ENCODE data around the gene CEACAM19.
"Not testable (repeated sequence)": the region's sequence is repeated elsewhere in the genome, so short reads cannot be mapped to it uniquely, and the experiment has no call there.

Gene CEACAM19

GRCh38 chr19:44662691-44663385 is 8.4 kb upstream of the CEACAM19 start:
- Histone ChIP-seq H3K27ac (ENCODE audit: low read length) (no peak overlapping the region), H3K27me3 (ENCODE audit: low read depth, low read length) (no peaks in the 10 kb centered on the region), H3K4me3 (ENCODE audit: low read depth in 1 of 2, low read length in 2 of 2) (no peak overlapping the region), H3K9me3 (ENCODE audit: control insufficient read depth in 1 of 2, low read length in 2 of 2) (no peaks in the 10 kb centered on the region), H3K36me3 (ENCODE audit: control insufficient read depth in 1 of 2, insufficient read depth in 2 of 2, low read length in 2 of 2) (peaks cover 32 to 52% of the 10 kb centered on the region in 2 donors), H3K4me1 (ENCODE audit: control insufficient read depth in 1 of 2, insufficient read depth in 2 of 2, low read length in 2 of 2) (no peaks in the 10 kb centered on the region)

GRCh38 chr19:44663996-44664395 is 7.3 kb upstream of the CEACAM19 start:
- Histone ChIP-seq H3K4me3 (ENCODE audit: low read depth in 1 of 2, low read length in 2 of 2) (no peak overlapping the region), H3K9me3 (ENCODE audit: control insufficient read depth in 1 of 2, low read length in 2 of 2) (no peaks in the 10 kb centered on the region), H3K36me3 (ENCODE audit: control insufficient read depth in 1 of 2, insufficient read depth in 2 of 2, low read length in 2 of 2) (peaks cover 21 to 41% of the 10 kb centered on the region in 2 donors), H3K4me1 (ENCODE audit: control insufficient read depth in 1 of 2, insufficient read depth in 2 of 2, low read length in 2 of 2) (no peaks in the 10 kb centered on the region), H3K27me3 (ENCODE audit: low read depth, low read length) (no peaks in the 10 kb centered on the region), H3K27ac (ENCODE audit: low read length) (no peak overlapping the region)

GRCh38 chr19:44664976-44665375 is 6.3 kb upstream of the CEACAM19 start:
- Histone ChIP-seq H3K27me3 (ENCODE audit: low read depth, low read length) (no peaks in the 10 kb centered on the region), H3K4me3 (ENCODE audit: low read depth in 1 of 2, low read length in 2 of 2) (no peak overlapping the region), H3K36me3 (ENCODE audit: control insufficient read depth in 1 of 2, insufficient read depth in 2 of 2, low read length in 2 of 2) (peaks cover 14 to 33% of the 10 kb centered on the region in 2 donors), H3K9me3 (ENCODE audit: control insufficient read depth in 1 of 2, low read length in 2 of 2) (no peaks in the 10 kb centered on the region), H3K27ac (ENCODE audit: low read length) (no peak overlapping the region), H3K4me1 (ENCODE audit: control insufficient read depth in 1 of 2, insufficient read depth in 2 of 2, low read length in 2 of 2) (no peaks in the 10 kb centered on the region)

DNA sequence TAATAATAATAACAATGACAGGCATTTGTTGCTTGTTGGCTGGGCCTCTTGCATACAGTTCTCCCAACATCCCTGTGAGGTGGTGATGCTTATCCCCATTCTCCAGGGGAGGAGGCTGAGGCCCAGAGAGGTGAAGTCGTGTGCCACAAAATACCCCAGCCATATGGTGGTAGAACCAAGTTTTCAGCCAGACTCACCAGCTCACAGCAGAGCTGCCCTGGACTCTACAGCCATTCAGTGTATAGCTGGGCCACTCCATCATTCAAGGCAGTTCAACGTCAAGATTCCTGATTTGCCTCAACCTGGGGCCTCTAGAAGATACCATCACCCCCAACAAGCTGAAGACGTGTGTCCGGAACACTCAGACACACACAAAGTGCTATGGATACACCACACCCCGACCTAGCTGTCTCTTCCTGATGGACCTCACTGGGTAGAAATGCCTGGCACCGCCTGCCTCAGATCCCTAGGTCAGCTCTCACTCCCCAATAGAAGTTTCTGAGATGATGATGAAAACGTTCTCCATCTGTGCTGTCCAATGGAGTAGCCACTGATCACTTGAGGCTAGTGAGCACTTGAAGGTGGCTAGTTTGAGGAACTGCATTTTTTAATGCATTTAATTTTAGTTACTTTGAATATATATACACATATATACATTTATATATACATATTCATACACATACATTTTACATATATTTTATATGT is 4.3 kb upstream of the CEACAM19 start:
- Histone ChIP-seq H3K4me1 (ENCODE audit: control insufficient read depth in 1 of 2, insufficient read depth in 2 of 2, low read length in 2 of 2) (no peaks in the 10 kb centered on the region), H3K27me3 (ENCODE audit: low read depth, low read length) (no peaks in the 10 kb centered on the region), H3K9me3 (ENCODE audit: control insufficient read depth in 1 of 2, low read length in 2 of 2) (no peaks in the 10 kb centered on the region), H3K27ac (ENCODE audit: low read length) (no peak overlapping the region), H3K36me3 (ENCODE audit: control insufficient read depth in 1 of 2, insufficient read depth in 2 of 2, low read length in 2 of 2) (peaks cover 0 to 13% of the 10 kb centered on the region in 2 donors), H3K4me3 (ENCODE audit: low read depth in 1 of 2, low read length in 2 of 2) (no peak overlapping the region)

GRCh38 chr19:44668985-44669764 is 2.1 kb upstream of the CEACAM19 start:
- no peaks in the 10 kb centered on the region for H3K9me3 ChIP-seq (ENCODE audit: control insufficient read depth in 1 of 2, low read length in 2 of 2)
- no peaks in the 10 kb centered on the region for H3K36me3 ChIP-seq (ENCODE audit: control insufficient read depth in 1 of 2, insufficient read depth in 2 of 2, low read length in 2 of 2)
- no peaks in the 10 kb centered on the region for H3K27me3 ChIP-seq (ENCODE audit: low read depth, low read length)
- no peak overlapping the region for H3K4me3 ChIP-seq (ENCODE audit: low read depth in 1 of 2, low read length in 2 of 2)
- no peaks in the 10 kb centered on the region for H3K4me1 ChIP-seq (ENCODE audit: control insufficient read depth in 1 of 2, insufficient read depth in 2 of 2, low read length in 2 of 2)
- H3K27ac ChIP-seq (ENCODE audit: low read length) = no peak overlapping the region

DNA sequence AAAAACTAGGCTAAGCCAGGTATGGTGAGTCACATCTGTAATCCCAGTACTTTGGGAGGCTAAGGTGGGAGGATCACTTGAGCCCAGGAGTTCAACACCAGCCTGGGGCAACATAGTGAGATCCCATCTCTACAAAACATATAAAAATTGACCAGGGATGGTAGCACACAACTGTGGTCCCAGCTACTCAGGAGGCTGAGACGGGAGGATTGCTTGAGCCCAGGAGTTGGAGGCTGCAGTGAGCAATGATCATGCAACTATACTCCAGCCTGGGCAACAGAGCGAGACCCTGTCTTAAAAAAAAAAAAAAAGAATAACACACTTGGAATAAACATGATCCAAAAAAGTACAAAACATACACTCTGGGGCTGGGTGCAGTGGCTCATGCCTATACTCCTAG is 1.3 kb upstream of the CEACAM19 start:
- not testable (repeated sequence) for H3K9me3 ChIP-seq (ENCODE audit: control insufficient read depth in 1 of 2, low read length in 2 of 2); H3K27ac ChIP-seq (ENCODE audit: low read length); H3K4me3 ChIP-seq (ENCODE audit: low read depth in 1 of 2, low read length in 2 of 2); H3K27me3 ChIP-seq (ENCODE audit: low read depth, low read length); H3K4me1 ChIP-seq (ENCODE audit: control insufficient read depth in 1 of 2, insufficient read depth in 2 of 2, low read length in 2 of 2); H3K36me3 ChIP-seq (ENCODE audit: control insufficient read depth in 1 of 2, insufficient read depth in 2 of 2, low read length in 2 of 2)

DNA sequence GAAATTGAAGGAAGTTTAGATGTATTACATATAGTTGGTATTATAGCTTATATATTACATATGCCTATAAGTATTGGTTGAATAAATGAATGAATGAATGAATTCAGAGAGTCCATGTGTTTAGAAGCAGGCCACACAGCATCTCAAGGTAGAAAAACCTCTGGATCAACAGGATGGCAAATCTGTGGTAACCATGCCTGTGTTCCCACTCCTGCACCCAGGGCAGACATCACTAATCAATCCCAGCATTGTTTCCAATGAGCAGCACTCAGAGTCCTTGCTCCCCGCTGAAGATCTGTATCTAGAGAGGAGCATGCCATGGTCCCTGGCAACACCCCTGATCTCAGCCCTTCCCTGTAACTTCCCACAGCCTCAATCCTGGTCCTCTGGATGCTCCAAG is 944 bp downstream of the CEACAM19 start:
- H3K9me3 ChIP-seq (ENCODE audit: control insufficient read depth in 1 of 2, low read length in 2 of 2) = no peaks in the 10 kb centered on the region
- H3K27me3 ChIP-seq (ENCODE audit: low read depth, low read length) = no peaks in the 10 kb centered on the region
- no peaks in the 10 kb centered on the region for H3K4me1 ChIP-seq (ENCODE audit: control insufficient read depth in 1 of 2, insufficient read depth in 2 of 2, low read length in 2 of 2)
- H3K36me3 ChIP-seq (ENCODE audit: control insufficient read depth in 1 of 2, insufficient read depth in 2 of 2, low read length in 2 of 2) = no peaks in the 10 kb centered on the region
- no peak overlapping the region for H3K4me3 ChIP-seq (ENCODE audit: low read depth in 1 of 2, low read length in 2 of 2)
- no peak overlapping the region for H3K27ac ChIP-seq (ENCODE audit: low read length)

GRCh38 chr19:44673510-44673909 is 2.2 kb downstream of the CEACAM19 start:
- H3K36me3 ChIP-seq (ENCODE audit: control insufficient read depth in 1 of 2, insufficient read depth in 2 of 2, low read length in 2 of 2) = no peaks in the 10 kb centered on the region
- H3K27me3 ChIP-seq (ENCODE audit: low read depth, low read length) = no peaks in the 10 kb centered on the region
- H3K4me1 ChIP-seq (ENCODE audit: control insufficient read depth in 1 of 2, insufficient read depth in 2 of 2, low read length in 2 of 2) = no peaks in the 10 kb centered on the region
- no peaks in the 10 kb centered on the region for H3K9me3 ChIP-seq (ENCODE audit: control insufficient read depth in 1 of 2, low read length in 2 of 2)
- H3K27ac ChIP-seq (ENCODE audit: low read length) = no peak overlapping the region
- no peak overlapping the region for H3K4me3 ChIP-seq (ENCODE audit: low read depth in 1 of 2, low read length in 2 of 2)

DNA sequence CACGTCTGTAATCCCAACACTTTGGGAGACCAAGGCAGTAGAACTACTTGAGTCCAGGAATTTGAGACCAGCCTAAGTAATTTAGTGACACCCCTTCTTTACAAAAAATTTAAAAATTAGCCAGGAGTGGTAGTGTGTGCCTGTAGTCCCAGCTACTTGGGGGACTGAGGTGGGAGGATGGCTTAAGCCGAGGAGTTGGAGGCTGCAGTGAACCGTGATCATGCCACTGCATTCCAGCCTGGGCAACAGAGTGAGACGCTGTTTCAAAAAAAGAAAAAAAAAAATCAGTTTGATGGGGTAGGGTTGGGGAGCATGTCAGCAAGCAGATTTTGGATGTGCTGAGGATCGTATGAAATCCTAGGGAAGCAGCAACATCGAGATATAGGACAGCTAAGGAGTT is 4.2 kb downstream of the CEACAM19 start:
- peaks cover 0 to 3% of the 10 kb centered on the region in 2 donors for H3K36me3 ChIP-seq (ENCODE audit: control insufficient read depth in 1 of 2, insufficient read depth in 2 of 2, low read length in 2 of 2)
- no peaks in the 10 kb centered on the region for H3K4me1 ChIP-seq (ENCODE audit: control insufficient read depth in 1 of 2, insufficient read depth in 2 of 2, low read length in 2 of 2)
- H3K27me3 ChIP-seq (ENCODE audit: low read depth, low read length) = no peaks in the 10 kb centered on the region
- H3K27ac ChIP-seq (ENCODE audit: low read length) = no peak overlapping the region
- H3K4me3 ChIP-seq (ENCODE audit: low read depth in 1 of 2, low read length in 2 of 2) = no peak overlapping the region
- no peaks in the 10 kb centered on the region for H3K9me3 ChIP-seq (ENCODE audit: control insufficient read depth in 1 of 2, low read length in 2 of 2)

DNA sequence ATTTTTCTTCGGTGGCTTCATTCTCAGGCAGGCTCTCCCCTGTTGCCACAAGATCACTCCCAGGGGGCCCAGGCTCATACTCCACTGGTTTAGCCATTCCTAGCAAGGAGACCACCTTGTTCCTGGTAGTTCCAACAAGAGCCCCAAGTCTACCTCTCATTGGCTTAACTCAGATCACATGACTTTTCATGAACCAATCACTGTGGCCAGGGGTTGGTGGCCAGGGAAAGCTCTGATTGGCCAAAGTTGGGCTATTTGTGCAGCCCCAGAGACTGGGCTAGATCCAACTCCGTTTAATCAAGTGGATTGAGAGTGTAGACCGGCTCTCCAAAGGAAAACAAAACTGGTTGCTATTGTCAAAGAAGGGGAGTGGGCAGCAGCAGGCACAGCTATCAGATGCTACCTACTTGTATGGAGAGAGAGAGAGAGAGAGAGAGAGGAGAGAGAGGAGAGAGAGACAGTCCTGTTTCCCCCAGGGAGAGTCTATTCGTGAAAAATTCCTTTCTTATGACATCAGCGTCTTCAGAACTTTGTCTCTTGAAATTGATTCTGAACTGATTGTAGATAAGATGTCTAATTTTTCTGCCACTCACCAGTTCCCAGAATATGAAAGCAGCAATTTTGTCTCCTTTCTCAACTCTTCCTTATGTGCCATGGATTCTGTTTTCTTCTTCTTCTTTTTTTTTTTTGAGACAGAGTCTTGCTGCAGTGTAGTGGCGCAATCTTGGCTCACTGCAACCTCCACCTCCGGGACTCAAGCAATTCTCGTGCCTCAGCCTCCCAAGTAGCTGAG is 5.9 kb downstream of the CEACAM19 start:
- H3K4me1 ChIP-seq (ENCODE audit: control insufficient read depth in 1 of 2, insufficient read depth in 2 of 2, low read length in 2 of 2) = no peaks in the 10 kb centered on the region
- H3K9me3 ChIP-seq (ENCODE audit: control insufficient read depth in 1 of 2, low read length in 2 of 2) = no peaks in the 10 kb centered on the region
- H3K27ac ChIP-seq (ENCODE audit: low read length) = no peak overlapping the region
- H3K4me3 ChIP-seq (ENCODE audit: low read depth in 1 of 2, low read length in 2 of 2) = no peak overlapping the region
- H3K36me3 ChIP-seq (ENCODE audit: control insufficient read depth in 1 of 2, insufficient read depth in 2 of 2, low read length in 2 of 2) = peaks cover 0 to 11% of the 10 kb centered on the region in 2 donors
- H3K27me3 ChIP-seq (ENCODE audit: low read depth, low read length) = no peaks in the 10 kb centered on the region

DNA sequence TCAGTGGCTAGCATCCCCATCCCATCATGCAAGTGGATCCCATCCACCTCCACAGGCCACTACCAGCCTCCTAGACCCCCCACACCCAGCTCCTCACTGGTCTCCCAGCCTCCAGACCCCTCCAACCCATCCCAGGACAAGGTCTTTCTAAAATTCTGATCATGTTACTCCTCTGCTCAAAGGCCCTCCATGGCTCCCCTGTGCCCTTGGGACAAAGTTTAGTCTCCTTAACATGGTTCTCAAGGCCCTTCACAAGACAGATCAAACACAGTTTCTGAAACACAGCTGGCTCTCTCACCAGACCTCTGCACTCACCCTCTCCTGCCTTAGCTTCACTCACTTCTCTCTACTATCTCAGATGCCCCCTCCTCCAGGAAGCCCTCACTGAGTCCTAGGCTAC is 9.3 kb downstream of the CEACAM19 start:
- Histone ChIP-seq H3K4me1 (ENCODE audit: control insufficient read depth in 1 of 2, insufficient read depth in 2 of 2, low read length in 2 of 2) (no peaks in the 10 kb centered on the region), H3K36me3 (ENCODE audit: control insufficient read depth in 1 of 2, insufficient read depth in 2 of 2, low read length in 2 of 2) (peaks cover 0 to 17% of the 10 kb centered on the region in 2 donors), H3K27ac (ENCODE audit: low read length) (no peak overlapping the region), H3K27me3 (ENCODE audit: low read depth, low read length) (no peaks in the 10 kb centered on the region), H3K9me3 (ENCODE audit: control insufficient read depth in 1 of 2, low read length in 2 of 2) (no peaks in the 10 kb centered on the region), H3K4me3 (ENCODE audit: low read depth in 1 of 2, low read length in 2 of 2) (no peak overlapping the region)
